CD4-positive, alpha-beta T cell treated with Interleukin-15 for 1 hour (primary cell): ENCODE measurements around the gene TNFRSF1B.
A peak's percentile ranks its signal among the peaks of the same experiment; 100 is the strongest.

ENCODE experiments used
- DNase-seq: peaks from one replicate; pipeline ENCODE4 v3.0.0-alpha.2; 2020

The TNFRSF1B gene

DNA sequence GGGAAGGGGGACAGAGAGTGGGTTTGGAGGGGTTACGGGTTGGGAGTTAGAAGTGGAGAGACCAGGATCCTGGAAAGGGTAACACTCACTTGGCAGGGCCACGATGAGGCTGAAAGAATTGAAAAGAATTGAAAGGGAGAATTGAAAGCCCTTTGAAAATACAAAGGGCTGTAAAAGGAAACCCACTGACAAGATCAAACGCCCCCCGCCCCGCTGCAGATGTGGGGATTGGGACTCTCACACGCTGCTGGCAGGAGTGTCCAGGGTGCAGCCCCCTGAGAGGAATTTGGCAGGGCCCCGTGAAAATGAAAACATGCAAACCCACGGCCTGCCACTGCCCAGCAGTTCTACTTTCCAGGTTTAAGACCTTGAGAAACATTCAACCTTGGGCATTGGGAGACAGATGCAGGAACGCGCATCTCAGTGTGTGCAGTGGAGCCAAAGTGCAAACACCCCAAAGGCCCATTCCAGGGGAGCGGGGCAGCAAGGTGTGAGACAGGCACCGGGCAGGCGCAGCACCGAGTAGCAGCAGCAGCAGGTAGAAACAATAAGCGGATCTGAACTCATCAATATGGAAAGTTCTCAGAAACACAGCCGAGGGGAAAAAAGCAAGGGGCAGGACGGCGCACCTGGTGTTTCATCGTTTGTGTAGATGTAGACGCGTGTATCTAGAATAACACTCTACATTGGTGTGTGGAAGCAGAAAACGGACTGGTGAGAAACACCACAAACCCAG lies 8.3 kb upstream of the TNFRSF1B start:
- DNase-seq, result peak; percentile 38

DNA sequence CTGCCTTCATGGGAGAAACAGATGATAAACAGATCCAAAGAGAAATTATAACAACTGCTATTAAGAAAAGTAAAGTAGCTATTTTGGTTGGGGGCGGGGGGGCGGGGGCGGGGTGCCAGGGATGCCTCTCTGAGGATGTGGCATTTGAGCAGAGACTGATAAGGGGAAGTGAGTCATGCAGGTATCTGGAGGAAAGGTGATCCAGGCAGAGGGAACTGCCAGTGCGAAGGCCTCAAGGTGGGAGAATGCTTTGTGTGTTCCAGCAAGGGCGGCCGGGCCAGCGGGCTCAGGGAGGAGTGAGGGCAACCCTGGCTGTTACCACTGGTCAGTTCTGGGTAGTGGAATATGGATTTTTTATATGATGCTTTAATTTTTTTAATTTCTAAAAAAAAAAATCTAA lies 7.0 kb upstream of the TNFRSF1B start:
- peak; percentile 47 for DNase-seq

DNA sequence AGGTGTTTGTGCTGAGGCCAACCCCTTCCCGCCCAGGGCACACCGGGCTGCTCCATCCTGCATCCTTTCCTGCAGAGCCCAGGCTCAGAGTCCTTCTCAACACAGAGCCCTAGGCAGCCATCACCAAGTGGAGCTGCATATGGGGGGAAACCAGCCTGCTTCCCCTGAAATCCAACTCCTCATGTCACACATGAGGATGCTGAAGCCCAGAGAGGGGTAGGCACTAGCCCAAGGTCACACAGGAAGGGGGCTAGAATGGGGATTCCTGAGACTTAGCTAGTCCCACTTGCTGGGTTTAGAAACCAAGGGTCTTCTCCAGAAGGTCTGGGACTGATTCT lies 5.5 kb upstream of the TNFRSF1B start:
- DNase-seq, result peak; percentile 14

DNA sequence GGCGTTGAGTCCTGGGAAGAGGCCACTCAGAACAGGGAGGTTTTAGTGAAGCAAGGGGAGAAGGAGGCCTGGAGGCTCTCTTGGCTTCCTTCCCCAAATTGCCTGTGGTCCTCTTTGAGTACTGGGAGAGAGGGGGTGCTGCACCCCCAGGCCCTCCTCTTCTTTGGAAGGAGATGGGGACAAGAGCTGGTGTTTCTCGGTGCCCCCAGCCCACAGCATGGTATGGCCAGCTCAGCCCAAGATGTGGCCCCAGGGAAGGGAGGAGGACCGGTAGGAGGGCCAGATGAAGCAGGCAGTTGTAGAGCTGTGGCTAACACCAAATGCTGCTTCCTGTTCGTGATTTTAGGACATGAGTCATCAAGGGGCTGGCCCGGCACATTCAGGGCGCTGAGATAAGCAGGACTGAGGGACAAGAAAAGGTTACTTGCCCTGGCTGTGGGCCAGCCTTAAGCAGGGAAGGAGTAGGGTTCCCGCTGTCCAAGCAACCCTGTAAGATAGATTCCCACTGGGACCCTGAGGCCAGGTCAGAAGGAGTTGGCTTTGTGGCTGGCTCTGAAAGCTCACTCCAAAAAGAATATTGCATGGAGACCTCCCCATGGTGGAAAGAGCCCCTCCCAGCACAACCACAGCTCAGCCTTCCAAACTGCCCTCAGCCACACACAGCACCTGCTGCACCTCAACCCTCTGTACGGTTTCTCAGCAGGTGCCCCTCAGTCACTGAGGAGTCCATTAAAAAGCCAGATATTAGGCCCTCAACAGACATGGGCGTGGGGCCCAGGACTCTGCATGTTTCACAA lies 4.9 kb upstream of the TNFRSF1B start:
- DNase-seq, result peak; percentile 86

DNA sequence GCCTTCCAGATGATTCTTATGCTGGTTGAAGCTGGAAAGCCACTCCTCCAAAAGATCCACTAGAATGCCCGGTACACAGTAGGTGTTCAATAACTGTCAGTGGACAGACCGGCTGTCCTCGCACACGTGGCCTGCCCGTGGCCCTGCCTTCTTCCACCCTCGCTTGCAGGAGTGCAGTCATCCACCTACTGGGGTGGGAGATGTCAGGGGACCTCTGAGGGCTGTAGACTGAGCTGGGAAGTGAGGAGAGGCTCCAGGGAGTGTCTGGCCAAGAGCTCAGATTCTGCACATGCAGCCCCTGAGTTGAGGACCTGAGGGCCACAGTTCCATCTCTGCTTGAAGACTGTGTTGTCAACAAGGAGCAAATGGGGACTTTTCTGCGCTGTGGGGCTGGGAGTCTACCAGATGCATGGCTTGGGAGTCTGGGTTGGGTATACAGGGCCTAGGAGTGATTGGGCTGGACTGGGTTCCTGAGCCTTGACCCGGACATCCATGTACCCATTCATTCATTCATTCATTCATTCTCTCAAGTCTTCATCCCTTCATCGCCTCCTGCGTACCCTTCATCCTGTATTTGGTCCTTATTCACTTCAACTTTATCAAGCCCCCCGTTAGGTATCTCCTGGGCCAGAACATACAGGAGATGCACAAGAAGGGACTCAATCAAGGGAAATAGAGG lies 4.2 kb upstream of the TNFRSF1B start:
- no peak for DNase-seq

DNA sequence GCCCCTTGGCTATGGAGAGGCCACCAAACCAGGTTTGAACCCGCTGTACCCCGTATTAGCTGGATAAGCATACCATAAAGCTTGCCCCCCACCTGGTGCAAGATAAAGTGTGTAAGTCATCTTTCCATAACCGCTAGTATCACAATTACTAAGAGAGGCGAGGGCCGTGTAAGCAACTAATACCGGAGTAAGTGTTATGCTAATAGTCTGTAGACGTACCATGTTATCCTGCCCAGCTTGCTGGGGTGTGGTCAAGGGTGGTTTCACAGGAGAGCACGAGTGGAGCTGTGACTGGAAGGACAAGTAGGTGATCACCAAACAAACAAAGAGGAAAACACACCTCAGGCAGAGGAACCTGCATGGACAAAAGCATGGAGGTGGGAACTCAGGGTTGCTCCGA lies 3.6 kb upstream of the TNFRSF1B start:
- DNase-seq, result no peak

DNA sequence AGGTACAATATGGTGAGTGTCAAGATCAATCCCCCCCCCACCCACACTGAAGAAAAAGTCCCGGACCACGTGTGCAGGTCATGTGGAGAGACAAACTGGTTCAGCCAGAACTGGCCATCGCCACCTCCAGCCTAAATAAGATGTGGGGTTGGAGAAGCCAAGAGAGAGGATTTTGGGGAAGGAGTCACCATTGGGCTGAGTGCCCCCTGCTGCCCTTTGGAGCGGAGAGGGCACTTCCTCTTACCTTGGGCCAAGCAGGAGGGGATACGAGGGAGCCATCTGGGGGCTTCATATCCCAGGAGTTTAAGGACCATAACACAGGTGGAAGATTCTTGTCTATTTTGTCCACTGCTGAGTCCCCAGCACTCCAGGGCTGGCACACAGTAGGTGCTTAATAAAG lies 2.6 kb upstream of the TNFRSF1B start:
- no peak for DNase-seq

DNA sequence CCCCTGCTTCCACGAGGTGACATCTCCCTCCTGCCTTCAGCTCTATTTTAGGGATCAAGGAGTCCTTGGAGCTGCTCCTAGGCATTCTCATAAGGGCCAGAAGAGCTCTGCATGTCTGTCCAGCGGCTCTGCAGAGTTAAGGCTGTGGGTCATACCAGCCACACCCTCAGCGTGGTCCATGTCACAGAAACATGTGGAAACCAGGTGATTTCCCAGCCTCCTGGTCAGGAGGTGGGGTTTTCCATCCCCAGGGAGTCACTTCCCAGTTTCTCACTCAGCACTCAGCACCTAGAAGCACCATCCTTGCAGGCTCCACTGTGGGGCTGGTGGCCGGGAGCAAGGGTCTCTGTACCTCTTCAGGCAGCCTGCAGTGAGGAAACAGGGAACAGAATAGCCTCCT lies 1.4 kb upstream of the TNFRSF1B start:
- peak; percentile 50 for DNase-seq

DNA sequence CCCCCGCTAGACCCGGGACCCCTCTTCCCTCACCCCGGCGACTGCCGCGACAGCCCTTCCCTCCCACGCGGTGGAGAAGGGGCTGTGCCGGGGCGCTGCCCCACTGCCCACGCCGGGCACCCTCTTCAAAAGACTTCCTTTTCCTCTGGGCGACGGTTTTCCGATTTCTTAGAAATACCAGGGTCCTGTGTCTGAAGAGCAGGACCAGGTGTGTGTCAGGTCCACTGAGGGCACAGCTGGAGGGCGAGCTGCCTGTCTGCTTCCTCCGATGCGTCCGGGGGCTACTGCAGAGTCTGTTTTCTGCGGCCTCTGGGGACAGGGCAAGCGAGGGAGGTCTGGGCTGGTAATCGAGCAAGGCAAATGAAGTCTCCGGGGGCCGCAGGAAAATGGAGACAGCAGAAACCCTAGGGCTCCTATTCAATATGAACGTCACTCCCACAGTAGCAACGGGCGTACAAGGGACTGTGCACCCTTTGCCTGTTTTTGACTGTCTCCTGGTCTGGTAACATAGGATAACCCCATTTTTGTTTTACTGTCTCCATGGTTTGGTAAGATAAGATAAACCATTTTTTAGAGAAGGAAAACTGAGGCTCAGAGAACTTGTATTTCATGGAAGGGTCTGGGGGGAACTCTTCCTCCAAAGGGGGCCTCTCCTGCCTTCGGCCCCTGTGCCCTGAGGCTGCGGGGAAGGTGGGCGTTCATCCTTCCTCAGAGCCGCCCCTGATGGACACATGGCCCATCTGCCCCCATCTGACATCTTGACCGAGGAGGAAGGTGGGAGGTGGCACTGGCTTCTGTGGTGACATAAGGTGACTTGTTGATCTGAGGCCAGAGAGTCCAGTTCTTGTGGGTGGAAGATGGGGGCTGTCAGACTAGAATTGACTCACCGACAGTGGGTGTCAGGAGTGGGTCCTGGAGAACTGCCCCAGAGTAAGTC lies 970 bp downstream of the TNFRSF1B start:
- DNase-seq, result no peak

DNA sequence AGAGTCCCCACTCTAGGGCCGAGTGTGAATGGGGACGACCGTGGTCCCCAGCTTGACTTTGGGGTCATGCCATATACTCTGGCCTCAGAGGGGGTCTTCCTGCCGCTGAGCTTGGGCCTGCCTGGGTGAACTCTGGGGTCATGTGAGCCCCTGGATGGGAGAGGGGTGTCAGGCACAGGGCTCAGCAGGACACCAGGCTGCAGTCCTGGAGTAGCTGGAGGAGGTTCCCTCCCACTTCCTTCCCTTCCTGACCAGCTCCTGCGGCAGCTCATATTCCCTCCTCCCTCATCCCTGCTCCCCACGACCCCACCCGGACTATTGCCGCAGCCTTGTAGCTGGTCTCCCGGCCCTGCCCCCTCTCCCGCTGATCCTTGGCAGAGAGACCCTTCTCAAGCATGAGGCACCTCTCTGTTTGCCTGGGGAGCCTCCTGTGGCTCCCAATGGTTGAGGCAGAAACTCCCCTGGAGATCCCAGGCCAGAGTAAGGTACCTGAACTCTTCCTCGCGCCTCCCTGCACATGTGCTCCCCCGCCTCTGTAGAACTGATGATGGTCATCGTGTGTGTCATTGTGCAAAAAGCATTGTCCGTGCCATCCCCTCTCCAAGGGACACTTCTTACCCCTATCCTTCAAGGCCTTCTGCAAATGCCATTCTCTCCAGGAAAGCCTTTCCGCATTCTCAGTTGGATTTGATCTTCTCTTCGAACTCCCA lies 1.8 kb downstream of the TNFRSF1B start:
- no peak for DNase-seq

DNA sequence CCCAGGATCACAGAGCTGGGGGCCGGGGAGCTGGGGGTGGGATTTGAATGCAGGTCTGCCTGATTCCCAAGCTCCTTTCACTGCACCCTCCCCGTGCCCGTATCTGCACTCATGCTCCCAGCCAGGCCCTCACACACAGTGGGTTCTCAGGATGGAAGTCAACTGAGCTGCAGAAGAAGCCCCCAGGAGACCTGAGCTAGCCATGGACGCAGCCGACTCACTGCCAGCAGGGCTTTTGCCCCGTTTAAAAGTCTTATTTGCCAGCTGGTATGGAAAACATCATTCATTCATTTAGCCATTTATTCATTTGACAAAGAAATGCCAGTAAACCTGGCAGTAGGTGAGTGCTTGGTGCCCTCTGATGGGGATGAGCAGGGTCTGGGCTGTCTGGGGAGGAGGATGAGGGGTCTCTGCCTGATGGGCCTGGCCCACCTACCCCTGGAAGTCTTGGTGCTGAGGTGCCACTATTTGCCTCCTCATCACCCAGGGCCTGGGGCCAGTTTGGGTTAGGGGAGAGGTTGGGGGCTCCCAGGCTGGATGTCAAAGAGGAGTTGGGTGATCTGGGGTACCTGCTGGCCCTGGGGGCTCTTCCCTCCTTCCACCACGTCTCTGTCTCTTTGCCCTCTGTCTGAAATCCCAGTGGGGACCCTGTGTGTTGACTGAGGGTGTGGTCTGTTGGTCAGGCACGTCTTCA lies 2.8 kb downstream of the TNFRSF1B start:
- no peak for DNase-seq

DNA sequence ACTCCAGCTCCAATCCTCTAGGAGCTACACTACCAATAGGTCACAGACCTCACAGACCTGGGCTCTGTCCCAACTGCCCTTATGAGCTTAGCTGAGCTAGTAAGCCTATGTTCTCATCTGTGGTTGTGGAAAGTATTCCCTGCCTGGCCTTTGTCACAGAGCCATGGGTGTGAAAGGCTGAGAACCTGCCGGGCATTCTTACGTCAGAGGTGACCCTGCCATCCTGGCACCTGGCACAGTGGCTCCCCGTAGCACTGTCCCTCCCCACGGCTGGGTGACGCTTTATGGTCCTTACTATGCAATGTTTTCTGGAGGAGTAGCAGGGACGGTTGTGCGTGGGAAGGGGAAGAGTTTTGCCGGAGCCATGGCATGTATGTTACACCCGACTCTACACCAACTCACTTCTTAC lies 3.5 kb downstream of the TNFRSF1B start:
- no peak for DNase-seq

DNA sequence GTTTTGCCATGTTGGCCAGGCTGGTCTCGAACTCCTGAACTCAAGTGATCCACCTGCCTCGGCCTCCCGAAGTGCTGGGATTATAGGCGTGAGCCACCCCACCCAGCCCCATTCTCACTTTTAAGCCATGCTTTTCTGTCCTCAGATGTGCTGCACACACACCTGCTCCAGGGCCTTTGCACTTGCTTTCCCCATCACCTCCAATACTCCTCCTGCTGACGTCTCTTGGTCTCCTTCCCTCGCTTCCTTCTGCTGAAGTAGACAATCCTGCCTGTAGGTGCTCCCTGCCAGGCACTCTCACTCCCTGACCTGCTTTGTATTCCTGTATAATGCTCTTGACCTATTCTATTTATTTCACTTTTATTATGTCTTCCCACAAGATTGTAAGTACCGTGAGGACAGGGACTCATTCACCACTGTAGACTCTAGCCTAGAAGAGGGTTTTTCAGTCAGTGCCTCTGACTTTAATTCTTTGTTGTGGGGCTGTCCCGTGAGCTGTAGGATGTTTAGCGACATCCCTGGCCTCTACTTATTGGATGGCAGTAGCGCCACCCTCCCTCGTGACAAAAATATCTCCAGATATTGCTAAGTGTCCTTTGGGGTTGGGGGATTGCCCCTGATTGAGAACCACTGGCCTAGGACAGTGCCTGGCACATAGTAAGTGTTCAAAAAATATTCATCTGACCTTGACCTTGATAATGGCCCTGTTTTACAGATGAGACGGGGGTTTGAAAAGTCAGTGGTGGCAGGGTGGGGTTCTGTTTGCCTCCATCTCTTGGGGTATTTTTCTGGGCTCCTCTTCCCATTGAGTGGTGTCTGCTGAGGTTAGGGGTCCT lies 4.6 kb downstream of the TNFRSF1B start:
- peak; percentile 54 for DNase-seq

DNA sequence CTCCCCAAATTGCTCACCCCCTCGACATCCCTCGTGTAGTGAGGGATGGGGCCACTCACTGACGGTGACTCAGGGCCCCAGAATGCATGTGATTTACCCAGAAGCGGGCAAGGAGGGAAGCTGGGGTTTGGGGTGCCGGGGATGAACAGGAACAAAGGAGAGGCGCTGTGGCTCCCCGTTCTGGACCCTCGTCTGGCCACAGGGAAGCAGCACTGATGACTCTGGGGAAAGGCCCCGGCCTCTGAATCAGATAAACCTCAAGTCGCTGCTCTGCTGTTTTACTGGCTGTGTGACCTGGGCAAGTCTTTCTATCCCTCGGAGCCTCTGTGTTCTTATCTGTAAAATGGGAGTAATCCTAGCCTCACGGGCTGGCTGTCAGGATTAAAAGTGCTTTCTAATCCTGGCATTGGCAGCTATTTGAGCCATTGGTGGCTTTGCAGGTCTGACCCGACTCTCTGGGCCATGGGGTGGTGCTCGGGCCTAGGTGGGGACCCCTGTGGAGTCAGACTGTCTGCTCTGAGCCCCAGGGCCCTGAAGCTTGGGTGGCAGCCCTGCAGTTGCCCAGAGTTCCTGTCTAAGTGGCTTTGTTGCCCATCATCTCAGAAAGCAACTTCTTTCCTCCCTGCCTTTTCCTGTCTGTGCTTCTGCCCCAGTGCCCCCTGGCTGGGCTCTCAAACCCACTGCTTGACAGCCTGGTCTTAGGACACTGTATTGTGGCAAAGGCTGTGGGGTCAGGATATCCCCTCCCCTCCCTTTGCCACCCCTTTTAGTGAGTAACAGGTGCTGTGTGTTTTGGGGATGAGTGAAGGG lies 5.5 kb downstream of the TNFRSF1B start:
- DNase-seq, result peak; percentile 75

DNA sequence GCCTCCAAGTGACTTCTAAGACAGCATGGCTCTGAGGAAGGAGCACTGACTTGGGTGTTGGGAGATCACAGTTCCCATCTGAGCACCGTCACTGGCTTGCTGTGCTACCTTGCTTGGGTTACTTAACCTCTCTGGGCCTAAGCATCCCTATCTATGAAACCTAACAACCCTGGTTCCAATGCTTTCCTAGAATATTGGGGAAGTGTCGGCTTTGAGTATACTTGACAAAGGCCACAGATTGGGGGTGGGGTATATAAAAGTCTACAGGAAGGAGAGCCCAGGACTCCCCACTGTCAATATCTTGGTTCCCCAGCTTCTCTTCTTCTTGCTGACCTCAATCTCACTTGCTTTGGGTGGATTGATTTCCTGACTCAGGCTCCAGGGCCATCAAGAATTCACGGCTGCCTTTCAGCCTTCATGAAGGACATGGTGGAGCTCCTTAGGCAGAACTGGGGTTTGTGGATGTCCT lies 6.3 kb downstream of the TNFRSF1B start:
- DNase-seq, result no peak

DNA sequence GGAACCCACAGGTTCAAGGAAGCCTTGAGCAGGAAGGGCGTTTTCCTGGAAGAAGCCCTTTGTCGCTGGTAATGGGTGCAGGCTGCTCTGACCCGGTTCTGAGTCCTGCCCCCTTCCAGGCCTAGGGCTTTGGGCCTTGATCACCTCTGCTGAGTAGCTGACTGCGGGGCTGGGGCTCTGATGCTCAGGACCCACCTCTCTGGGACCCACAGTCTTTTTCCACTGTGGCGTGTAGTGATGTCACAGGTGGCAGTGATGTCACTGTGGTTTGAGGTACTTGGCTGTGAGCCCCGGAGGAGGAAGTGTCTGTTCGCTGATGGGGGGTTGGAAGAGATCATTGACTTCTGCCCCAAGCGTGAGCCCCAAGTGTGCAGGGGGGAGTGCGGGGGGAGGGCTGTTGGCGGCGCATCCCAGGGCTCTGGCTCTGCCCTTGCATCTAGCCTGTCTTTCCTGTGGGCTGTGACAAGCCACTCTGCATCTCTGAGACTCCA lies 6.9 kb downstream of the TNFRSF1B start:
- DNase-seq, result peak; percentile 96

DNA sequence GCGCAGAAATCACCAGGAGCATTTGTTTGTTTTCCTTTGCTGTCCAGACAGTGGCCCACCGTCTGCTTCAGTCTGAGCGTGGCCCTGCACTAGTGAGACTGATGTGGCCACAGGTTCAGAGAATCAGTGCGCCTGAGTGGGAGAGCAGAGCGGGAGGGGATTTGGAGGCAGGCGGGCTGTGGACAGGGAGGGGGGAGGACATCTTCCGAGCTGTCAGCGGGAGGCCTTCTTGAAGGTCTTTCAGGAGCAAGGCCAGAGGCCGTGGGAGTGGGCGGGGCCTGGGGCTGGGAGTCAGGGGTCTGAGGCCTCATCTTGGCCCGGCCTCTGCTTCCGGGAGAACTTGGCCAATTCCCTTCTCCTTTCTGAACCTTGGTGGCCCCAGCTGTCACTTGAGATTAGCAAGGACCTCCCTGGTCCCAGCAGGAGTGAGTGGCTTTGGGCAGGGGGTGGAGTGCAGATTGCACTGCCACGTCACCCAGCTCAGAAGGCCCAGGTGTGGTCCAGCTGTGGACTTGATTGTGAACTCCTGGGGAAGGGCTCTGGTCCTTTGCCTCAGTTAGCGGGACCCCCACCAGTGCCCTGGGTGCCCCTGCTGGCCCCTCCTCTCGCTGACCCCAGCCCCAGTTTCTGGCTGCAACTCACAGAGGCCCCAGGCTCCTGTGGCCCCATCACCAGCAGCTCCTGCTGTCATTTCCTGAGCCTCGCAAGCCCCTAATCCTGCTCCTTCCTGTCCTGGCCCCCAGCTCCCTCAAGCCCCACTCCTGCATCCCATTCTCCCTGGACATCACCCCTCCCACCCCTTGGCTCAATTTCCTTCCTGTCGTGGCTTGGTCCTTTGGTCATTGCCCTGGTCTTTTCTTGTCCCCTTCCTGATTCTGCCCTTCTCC lies 8.4 kb downstream of the TNFRSF1B start:
- DNase-seq, result peak; percentile 51
